Spleen (tissue), 7 donors: ENCODE results near the gene SWI5.

ENCODE experiments used
- POLR2A ChIP-seq, 3 donors: fragments of 450-650 bp; IDR thresholded peaks; one replicate each; pipeline ENCODE4 v1.5.1; 2017; ENCODE audit warnings: antibody characterized with exemption in 3 of 3, mild to moderate bottlenecking in 1 of 3
- POLR2AphosphoS5 ChIP-seq, 3 donors: sonication (generic); formaldehyde crosslinking; IDR thresholded peaks; one replicate each; pipeline ENCODE4 v1.5.1; 2017; ENCODE audit warnings: antibody characterized with exemption in 3 of 3
- TF ChIP-seq, protein P1 (sequence below), 11 experiments: fragments of 200-600 bp in 7 of 11; fragments of 450-650 bp in 4 of 11; sonication (generic) in 4 of 11; IDR thresholded peaks in 8 of 11; conservative IDR thresholded peaks in 3 of 11; 1 replicate in 7 of 11; 2 replicates in 4 of 11; pipeline versions ENCODE4 v1.4.0 to v1.8.0; 2016 to 2021; ENCODE audit warnings: antibody characterized with exemption in 11 of 11, inconsistent platforms in 4 of 11, mild to moderate bottlenecking in 1 of 11
- donor health status: DM: no; HTN: no; CAD: no; lungs with moderate emphysema.
- donor health status: DM: no; HTN: no; CAD: no.
- donor health status: DM: no; HTN: no; CAD: no.

DNA sequence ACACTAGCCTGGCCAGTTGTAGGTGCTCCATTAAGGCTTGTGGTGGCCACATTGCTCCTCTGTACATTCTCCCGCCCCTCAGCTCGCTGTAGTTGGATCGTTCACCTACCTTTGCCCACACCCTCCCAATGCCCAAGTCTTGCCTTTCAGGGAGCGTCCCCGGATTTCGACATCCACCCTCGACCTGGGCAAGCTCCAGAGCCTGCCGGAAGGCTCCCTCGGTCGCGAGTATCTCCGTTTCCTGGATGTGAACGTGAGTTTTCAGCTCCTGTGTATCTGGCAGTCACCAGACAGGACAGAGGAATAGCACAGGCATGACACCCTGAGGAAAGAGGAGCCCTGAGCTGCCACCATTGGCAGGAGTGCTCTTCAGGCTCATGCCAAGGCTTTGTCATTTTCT lies 49.6 kb downstream of the SWI5 start:
- TF ChIP-seq POLR2A (IDR thresholded peaks at IDR 0.05) (no peak), POLR2AphosphoS5 (IDR thresholded peaks at IDR 0.05) (no peak)
- TF ChIP-seq, protein P1, sequence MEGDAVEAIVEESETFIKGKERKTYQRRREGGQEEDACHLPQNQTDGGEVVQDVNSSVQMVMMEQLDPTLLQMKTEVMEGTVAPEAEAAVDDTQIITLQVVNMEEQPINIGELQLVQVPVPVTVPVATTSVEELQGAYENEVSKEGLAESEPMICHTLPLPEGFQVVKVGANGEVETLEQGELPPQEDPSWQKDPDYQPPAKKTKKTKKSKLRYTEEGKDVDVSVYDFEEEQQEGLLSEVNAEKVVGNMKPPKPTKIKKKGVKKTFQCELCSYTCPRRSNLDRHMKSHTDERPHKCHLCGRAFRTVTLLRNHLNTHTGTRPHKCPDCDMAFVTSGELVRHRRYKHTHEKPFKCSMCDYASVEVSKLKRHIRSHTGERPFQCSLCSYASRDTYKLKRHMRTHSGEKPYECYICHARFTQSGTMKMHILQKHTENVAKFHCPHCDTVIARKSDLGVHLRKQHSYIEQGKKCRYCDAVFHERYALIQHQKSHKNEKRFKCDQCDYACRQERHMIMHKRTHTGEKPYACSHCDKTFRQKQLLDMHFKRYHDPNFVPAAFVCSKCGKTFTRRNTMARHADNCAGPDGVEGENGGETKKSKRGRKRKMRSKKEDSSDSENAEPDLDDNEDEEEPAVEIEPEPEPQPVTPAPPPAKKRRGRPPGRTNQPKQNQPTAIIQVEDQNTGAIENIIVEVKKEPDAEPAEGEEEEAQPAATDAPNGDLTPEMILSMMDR (IDR thresholded peaks at IDR 0.05 in 8 of 11, conservative IDR thresholded peaks at IDR 0.05 in 3 of 11): no peak
